SU-DHL-6 (cell line): ENCODE data around the gene CCDC88C.

Experiments
- H2AFZ ChIP-seq: fragments of 200-600 bp; sonication (generic); 2 replicates; pipeline ENCODE4 v1.6.1; 2014; ENCODE audit warnings: low read depth, mild to moderate bottlenecking, moderate library complexity, mixed read lengths, antibody characterized with exemption, low read length; ENCODE audit not compliant: severe bottlenecking
- H3F3A ChIP-seq: fragments of 200-600 bp; shearing (Covaris generic); 2 replicates; pipeline ENCODE4 v1.6.0; 2016; ENCODE audit warnings: antibody characterized with exemption, mild to moderate bottlenecking; ENCODE audit not compliant: insufficient read depth
- H3K27ac ChIP-seq: fragments of 200-600 bp; sonication (generic); 2 replicates; pipeline ENCODE4 v1.5.1; 2016; ENCODE audit warnings: low read depth, mild to moderate bottlenecking, low read length, moderate library complexity, mixed read lengths
- H3K27me3 ChIP-seq: fragments of 200-600 bp; sonication (generic), shearing (Covaris generic); 2 replicates; pipeline ENCODE4 v1.6.0; 2014; ENCODE audit warnings: mild to moderate bottlenecking, low read length
- H3K36me3 ChIP-seq: fragments of 200-600 bp; sonication (generic); 2 replicates; pipeline ENCODE4 v1.6.1; 2014; ENCODE audit warnings: mild to moderate bottlenecking, low read length, mixed read lengths
- H3K4me2 ChIP-seq: fragments of 300-600, 200-600 bp; shearing (Covaris generic), sonication (generic); 2 replicates; pipeline ENCODE4 v1.6.0; 2014; ENCODE audit warnings: low read length, low read depth, mild to moderate bottlenecking; ENCODE audit not compliant: poor library complexity, severe bottlenecking
- H3K4me3 ChIP-seq: fragments of 200-600 bp; sonication (generic); 2 replicates; pipeline ENCODE4 v1.5.1; 2014; ENCODE audit warnings: antibody characterized with exemption, low read length, mild to moderate bottlenecking, mixed read lengths; ENCODE audit not compliant: insufficient read depth, poor library complexity, severe bottlenecking
- H3K79me2 ChIP-seq: fragments of 200-600 bp; sonication (generic); 2 replicates; pipeline ENCODE4 v1.6.1; 2014; ENCODE audit warnings: mild to moderate bottlenecking, low read length, moderate library complexity; ENCODE audit not compliant: insufficient read depth
- H3K9ac ChIP-seq: fragments of 200-600 bp; sonication (generic); 2 replicates; pipeline ENCODE4 v1.7.0; 2014; ENCODE audit warnings: mild to moderate bottlenecking, low read length
- H3K9me2 ChIP-seq: fragments of 200-600 bp; sonication (generic); replicated peaks from 2 replicates; pipeline ENCODE4 v1.6.1; 2014; ENCODE audit warnings: low read length; ENCODE audit not compliant: insufficient read depth
- H3K9me3 ChIP-seq: fragments of 200-600 bp; sonication (generic); 2 replicates; pipeline ENCODE4 v1.6.1; 2014; ENCODE audit warnings: low read length, mixed read lengths; ENCODE audit not compliant: insufficient read depth
- H4K20me1 ChIP-seq: fragments of 200-600 bp; sonication (generic); 2 replicates; pipeline ENCODE4 v1.6.1; 2014; ENCODE audit warnings: low read depth, mild to moderate bottlenecking, antibody characterized with exemption, low read length, moderate library complexity, mixed read lengths
- CTCF ChIP-seq: fragments of 200-600 bp; sonication (generic); IDR thresholded peaks from one replicate; pipeline ENCODE4 v1.5.1; 2017; ENCODE audit warnings: antibody characterized with exemption, mild to moderate bottlenecking, low read length, moderate library complexity; ENCODE audit not compliant: insufficient read depth, poor library complexity, severe bottlenecking
- EZH2phosphoT487 ChIP-seq: fragments of 200-600 bp; sonication (generic), shearing (Covaris generic); conservative IDR thresholded peaks from 2 replicates; pipeline ENCODE4 v1.6.1; 2018; ENCODE audit warnings: mild to moderate bottlenecking, antibody characterized with exemption, low read length, moderate library complexity, mixed read lengths

CCDC88C gene

GRCh38 chr14:91282954-91283645, 134.5 kb downstream of the CCDC88C start:
- no peak overlapping the region for H3K4me2 ChIP-seq
- H2AFZ ChIP-seq = no peak overlapping the region
- H3K4me3 ChIP-seq = no peak overlapping the region
- H3K9ac ChIP-seq = no peak overlapping the region
- H3K79me2 ChIP-seq = no peaks in the 10 kb centered on the region
- no peaks in the 10 kb centered on the region for H3K9me3 ChIP-seq
- no peaks in the 10 kb centered on the region for H3K9me2 ChIP-seq
- H3K36me3 ChIP-seq = peaks cover 57% of the 10 kb centered on the region
- peaks cover 16% of the 10 kb centered on the region for H3F3A ChIP-seq
- no peak for TF ChIP-seq CTCF
- no peak for TF ChIP-seq EZH2phosphoT487
- no peaks in the 10 kb centered on the region for H4K20me1 ChIP-seq
- H3K27me3 ChIP-seq = no peaks in the 10 kb centered on the region
- H3K27ac ChIP-seq = no peak overlapping the region

DNA sequence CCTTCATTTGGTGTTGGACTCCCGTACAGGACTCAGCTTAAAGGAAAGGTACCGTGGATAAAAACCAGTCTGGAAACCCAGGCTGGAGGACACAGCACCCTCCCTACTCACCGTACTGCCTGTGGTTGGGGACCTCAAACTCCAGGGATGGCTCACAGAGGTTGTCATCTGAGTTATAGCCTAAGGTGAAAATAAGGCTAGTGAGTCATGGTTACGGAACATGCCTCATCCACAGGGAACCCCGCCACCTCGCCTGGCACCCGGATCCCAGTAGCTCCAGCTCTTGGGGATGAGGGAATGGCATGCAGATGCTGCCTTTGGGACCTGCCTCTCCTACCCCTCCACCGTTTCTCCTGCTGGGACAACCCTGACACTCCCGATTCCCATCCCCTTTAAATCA, 136.3 kb downstream of the CCDC88C start:
- Histone ChIP-seq H4K20me1 (no peaks in the 10 kb centered on the region), H3K4me3 (no peak overlapping the region), H3K4me2 (no peak overlapping the region), H3K36me3 (peaks cover 61% of the 10 kb centered on the region), H3K9ac (no peak overlapping the region), H3F3A (peaks cover 6% of the 10 kb centered on the region; the same call in 1 of the 2 replicates), H3K9me2 (no peaks in the 10 kb centered on the region), H3K9me3 (no peaks in the 10 kb centered on the region), H2AFZ (no peak overlapping the region), H3K79me2 (no peaks in the 10 kb centered on the region), H3K27ac (no peak overlapping the region), H3K27me3 (no peaks in the 10 kb centered on the region)
- TF ChIP-seq CTCF = no peak
- TF ChIP-seq EZH2phosphoT487 = no peak

DNA sequence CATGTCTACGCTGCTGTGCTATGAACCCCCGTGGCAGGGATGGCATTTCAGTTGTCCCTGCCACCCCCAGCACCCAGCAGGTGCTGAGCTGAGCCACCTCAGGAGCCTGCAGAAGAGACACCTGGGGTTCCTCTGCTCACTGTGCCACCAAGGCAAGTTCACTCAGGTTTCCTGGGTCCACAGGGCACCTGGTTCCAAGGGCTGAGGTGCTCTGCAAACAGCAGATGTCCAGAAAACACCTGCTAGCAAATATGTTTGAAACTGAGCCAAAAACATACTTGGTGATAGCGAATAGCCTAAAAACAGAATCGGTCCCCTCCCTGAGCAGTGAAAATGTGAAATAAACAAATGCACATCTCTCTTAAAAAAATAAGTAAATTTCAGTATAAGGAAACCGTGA, 137.5 kb downstream of the CCDC88C start:
- Histone ChIP-seq H3K27ac (peak overlapping the region; percentile 19; the same call in 1 of the 2 replicates), H2AFZ (no peak overlapping the region), H3K9me2 (no peaks in the 10 kb centered on the region), H4K20me1 (no peaks in the 10 kb centered on the region), H3K9ac (no peak overlapping the region), H3F3A (no peaks in the 10 kb centered on the region), H3K36me3 (peaks cover 51% of the 10 kb centered on the region), H3K4me3 (no peak overlapping the region), H3K4me2 (no peak overlapping the region), H3K79me2 (no peaks in the 10 kb centered on the region), H3K27me3 (no peaks in the 10 kb centered on the region), H3K9me3 (no peaks in the 10 kb centered on the region)
- no peak for TF ChIP-seq CTCF
- no peak for TF ChIP-seq EZH2phosphoT487
